AG04449 (cell line): Measurements from ENCODE around the gene WASF1.

Experiments used
- CTCF ChIA-PET: fragments of 350-600 bp; formaldehyde crosslinking; extraction: SDS; loops from one replicate; lab custom pipeline; 2021; ENCODE audit warnings: antibody characterized with exemption; lab: Yijun Ruan, JAX
- POLR2A ChIA-PET: fragments of 400-600, 350-600 bp; formaldehyde crosslinking; extraction: SDS; loops from one replicate; lab custom pipeline; 2020; ENCODE audit warnings: antibody characterized with exemption, inconsistent platforms; lab: Yijun Ruan, JAX
- DNase-seq: peaks from one replicate; pipeline ENCODE4 v3.0.0-alpha.2; 2010; ENCODE audit warnings: low read depth, low spot score
- H3K4me3 ChIP-seq: 2 replicates; pipeline ENCODE4 v1.5.1; 2011; ENCODE audit warnings: low read depth, mild to moderate bottlenecking, control low read depth, low read length
- CTCF ChIP-seq: IDR thresholded peaks from one replicate; pipeline ENCODE4 v1.5.1; 2011; ENCODE audit warnings: mild to moderate bottlenecking, moderate library complexity, low read length, control low read depth, inconsistent platforms; ENCODE audit not compliant: insufficient read depth; ENCODE audit errors: missing control alignments

WASF1 gene

GRCh38 chr6:110067837-110068591, 111.5 kb downstream of the WASF1 start:
- POLR2A ChIA-PET: no interaction called here
- CTCF ChIA-PET: no interaction called here

DNA sequence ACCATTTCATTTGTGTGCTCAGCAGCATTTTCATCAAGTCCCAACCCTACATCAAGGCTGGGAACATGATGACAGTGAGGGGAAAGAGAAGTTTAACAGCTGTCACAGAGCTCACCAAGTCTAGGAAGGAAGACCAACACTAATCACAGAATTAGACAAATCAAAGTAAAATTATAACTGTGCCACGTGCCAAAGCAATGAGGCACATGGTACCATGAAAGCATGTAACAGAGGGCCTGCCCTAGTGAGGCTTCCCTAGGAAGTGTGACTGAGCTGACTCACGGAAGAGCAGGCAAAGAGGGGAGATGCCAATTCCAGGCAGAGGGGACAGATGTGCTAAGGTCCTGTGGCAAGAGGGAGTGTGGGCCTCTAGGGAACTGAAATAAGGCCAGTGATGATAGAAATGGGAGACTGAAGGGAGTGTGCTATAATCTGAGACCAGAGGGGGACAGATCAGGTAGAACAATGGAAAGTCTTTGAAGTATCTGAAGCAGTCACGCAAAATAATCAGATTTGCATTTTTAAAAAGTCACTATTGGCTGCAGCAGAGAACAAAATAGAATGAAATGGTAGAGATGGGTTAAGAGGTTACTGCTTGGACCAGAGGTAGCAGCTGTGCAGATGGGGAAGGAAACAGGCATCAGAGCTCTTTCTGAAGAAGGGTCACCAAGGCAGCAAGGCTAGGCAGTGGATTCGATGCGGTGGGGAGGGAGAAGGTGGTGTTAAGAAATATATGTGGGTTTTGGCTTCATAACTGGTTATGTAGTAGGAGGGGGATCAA, 114.5 kb downstream of the WASF1 start:
- ChIA-PET POLR2A (no interaction called here), CTCF (interaction anchor here (1.3 to 3.2 kb wide), 2 partner anchors 11 to 360 kb away, joined by 3 to 14 read pairs; no protein-coding TSS in a partner anchor)
- TF ChIP-seq CTCF: no peak
- no peak overlapping the region for H3K4me3 ChIP-seq
- DNase-seq: no peak

More at GRCh38 chr6:110067837-110068591, 111.5 kb downstream of the WASF1 start:
- DNase-seq: no peak
- H3K4me3 ChIP-seq: no peak overlapping the region
- no peak for TF ChIP-seq CTCF

DNA sequence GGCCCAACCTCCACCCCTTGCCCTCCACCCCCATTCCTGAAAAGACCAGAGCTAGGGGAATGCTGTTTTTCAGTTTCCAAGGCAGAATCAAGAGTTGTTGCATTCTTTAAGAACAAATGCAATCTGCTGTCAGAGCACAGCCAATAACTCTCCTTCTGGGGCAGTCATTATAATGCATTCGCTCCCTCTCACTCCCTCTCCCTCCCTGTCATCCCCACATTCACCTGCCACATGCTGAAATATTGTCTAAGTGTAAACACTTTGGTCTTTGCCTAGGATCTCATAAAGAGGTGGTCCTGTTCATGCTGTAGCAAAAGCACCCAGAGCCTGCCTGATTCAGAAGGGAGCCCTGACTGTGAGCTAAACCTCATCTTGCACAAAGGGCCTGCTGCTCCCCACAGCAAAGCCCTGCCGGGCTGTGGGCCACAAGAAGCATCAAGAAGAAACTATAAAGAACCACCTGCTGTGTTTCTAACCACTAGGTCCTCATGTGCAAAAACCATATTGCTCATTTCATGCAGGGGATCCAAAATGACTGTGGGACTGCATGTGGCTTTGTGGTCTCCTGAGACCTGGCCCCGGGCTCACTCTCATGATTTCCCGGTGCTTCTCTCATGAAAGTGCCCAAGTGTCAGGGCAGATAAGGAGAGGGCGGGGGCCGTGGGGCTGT, 115.7 kb downstream of the WASF1 start:
- no peak for TF ChIP-seq CTCF
- no peak for DNase-seq
- ChIA-PET POLR2A (no interaction called here), CTCF (interaction anchor here (1.3 to 3.2 kb wide), 2 partner anchors 10 to 359 kb away, joined by 3 to 14 read pairs; no protein-coding TSS in a partner anchor)
- H3K4me3 ChIP-seq: no peak overlapping the region

GRCh38 chr6:110055387-110055735, 124.1 kb downstream of the WASF1 start:
- ChIA-PET POLR2A (no interaction called here), CTCF (interaction anchor here (0.9 to 7.0 kb wide), 5 partner anchors 10 to 529 kb away, joined by 3 to 68 read pairs (median 33); no protein-coding TSS in a partner anchor)
- TF ChIP-seq CTCF: no peak
- DNase-seq: no peak
- no peak overlapping the region for H3K4me3 ChIP-seq

- no peak for DNase-seq
- no peak for TF ChIP-seq CTCF
- POLR2A ChIA-PET: no interaction called here
- CTCF ChIA-PET: interaction anchor here (0.9 to 7.0 kb wide), 6 partner anchors 11 to 528 kb away, joined by 3 to 68 read pairs (median 32); no protein-coding TSS in a partner anchor
- no peak overlapping the region for H3K4me3 ChIP-seq
These were observed 124.6 kb downstream of the WASF1 start for GRCh38 chr6:110054664-110055386.
